ENCODE measurements around the gene SERTAD3.

DNA sequence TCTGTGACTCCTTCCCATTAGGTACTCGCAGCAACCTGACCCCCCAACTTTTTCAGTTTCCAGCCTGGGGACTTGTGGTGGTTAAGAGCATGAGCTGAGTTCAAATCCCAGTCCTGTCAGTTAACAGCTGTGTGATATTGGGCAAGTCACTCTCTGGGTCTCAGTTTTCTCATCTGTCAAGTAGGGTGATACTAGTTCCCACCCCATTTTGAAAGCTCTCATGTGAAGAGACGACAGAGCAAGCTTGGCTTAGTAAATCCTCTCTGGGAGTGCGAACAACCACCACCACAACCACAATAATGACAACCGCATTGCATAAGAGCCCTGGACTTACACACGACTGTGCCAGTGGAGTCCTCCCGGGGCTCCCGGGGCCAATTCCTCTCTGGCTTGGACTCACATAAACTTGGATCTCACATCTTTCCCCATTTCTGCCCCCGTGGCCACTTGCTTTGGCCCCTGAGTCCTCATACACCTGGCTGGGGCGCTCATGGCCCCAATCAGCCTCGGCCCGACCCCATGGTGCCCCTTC lies 21.0 kb upstream of the SERTAD3 start:
- TF ChIP-seq, protein P1, sequence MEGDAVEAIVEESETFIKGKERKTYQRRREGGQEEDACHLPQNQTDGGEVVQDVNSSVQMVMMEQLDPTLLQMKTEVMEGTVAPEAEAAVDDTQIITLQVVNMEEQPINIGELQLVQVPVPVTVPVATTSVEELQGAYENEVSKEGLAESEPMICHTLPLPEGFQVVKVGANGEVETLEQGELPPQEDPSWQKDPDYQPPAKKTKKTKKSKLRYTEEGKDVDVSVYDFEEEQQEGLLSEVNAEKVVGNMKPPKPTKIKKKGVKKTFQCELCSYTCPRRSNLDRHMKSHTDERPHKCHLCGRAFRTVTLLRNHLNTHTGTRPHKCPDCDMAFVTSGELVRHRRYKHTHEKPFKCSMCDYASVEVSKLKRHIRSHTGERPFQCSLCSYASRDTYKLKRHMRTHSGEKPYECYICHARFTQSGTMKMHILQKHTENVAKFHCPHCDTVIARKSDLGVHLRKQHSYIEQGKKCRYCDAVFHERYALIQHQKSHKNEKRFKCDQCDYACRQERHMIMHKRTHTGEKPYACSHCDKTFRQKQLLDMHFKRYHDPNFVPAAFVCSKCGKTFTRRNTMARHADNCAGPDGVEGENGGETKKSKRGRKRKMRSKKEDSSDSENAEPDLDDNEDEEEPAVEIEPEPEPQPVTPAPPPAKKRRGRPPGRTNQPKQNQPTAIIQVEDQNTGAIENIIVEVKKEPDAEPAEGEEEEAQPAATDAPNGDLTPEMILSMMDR (IDR thresholded peaks at IDR 0.05), result no peak
- no peak for TF ChIP-seq EP300 (IDR thresholded peaks at IDR 0.05)
- no peak for TF ChIP-seq POLR2A (IDR thresholded peaks at IDR 0.05)
